ENCODE results near the gene ZFYVE19. TPM values are rescaled to one million over a fixed set of nuclear protein-coding genes. Genes with fewer than 3 reads are reported as not detected.

The ZFYVE19 gene
- total RNA-seq, 2 experiments from 2014 or later: 22.8 to 29.3 TPM

DNA sequence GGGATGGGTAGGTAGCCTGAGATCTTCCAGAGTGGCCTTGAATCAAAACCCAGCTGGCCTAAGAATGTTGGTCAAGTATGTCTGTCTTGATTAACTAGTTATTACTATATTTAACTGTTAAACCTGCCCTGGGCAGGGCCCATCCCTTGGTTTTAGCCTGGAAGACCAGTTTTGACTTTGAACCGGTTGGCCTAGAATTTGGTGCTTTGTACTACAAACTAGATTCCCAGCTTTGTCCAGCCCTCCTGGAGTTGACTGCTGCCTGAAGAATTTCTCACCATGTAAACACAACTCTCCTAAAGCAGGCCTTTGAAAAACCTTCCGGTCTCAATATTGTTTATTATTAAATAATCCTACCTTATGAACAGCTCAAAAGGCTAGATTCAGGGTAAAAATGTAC, 21.1 kb upstream of the ZFYVE19 start:
- Histone ChIP-seq H3K4me3 (ENCODE audit: low read depth, low read length, poor library complexity, severe bottlenecking) (no peak overlapping the region), H3K79me2 (ENCODE audit: insufficient read depth, low read depth, low read length) (no peaks in the 10 kb centered on the region), H3K27ac (ENCODE audit: low read depth, low read length, poor library complexity, severe bottlenecking) (no peak overlapping the region), H3K9me2 (ENCODE audit: insufficient read depth, low read length) (no peaks in the 10 kb centered on the region), H3K4me1 (ENCODE audit: insufficient read depth, low read length, poor library complexity, severe bottlenecking) (peaks cover 28% of the 10 kb centered on the region), H2AFZ (ENCODE audit: low read length) (no peak overlapping the region), H3K4me2 (ENCODE audit: low read length) (no peak overlapping the region), H3K36me3 (ENCODE audit: insufficient read depth, low read length) (no peaks in the 10 kb centered on the region), H4K20me1 (ENCODE audit: insufficient read depth, low read length) (no peaks in the 10 kb centered on the region; the same call in 1 of the 2 replicates), H3K9me3 (ENCODE audit: low read length) (no peaks in the 10 kb centered on the region)
- no peak for TF ChIP-seq CTCF (conservative IDR thresholded peaks at IDR 0.05; ENCODE audit: low read length)
- no peak for TF ChIP-seq EZH2phosphoT487 (IDR thresholded peaks at IDR 0.05; ENCODE audit: borderline replicate concordance, low read depth, low read length)
- intact Hi-C loops (cut with micrococcal nuclease; ENCODE audit: unreplicated experiment): loop anchor here (10.0 kb wide), 1 partner anchor 271 kb away; no protein-coding TSS in a partner anchor
- ChIA-PET POLR2A (interaction anchor here (1.0 to 2.5 kb wide), 6 partner anchors 9 to 74 kb away, joined by 3 to 9 read pairs (median 4); partner anchors contain the start of gene C15orf62), CTCF (ENCODE audit: unreplicated experiment) (interaction anchor here (0.8 kb wide), 2 partner anchors 39 kb away, joined by 3 read pairs; no protein-coding TSS in a partner anchor)
- no peak for DNase-seq (ENCODE audit: low spot score)
- no TSS peak for BruUV-seq (replicated peaks)

DNA sequence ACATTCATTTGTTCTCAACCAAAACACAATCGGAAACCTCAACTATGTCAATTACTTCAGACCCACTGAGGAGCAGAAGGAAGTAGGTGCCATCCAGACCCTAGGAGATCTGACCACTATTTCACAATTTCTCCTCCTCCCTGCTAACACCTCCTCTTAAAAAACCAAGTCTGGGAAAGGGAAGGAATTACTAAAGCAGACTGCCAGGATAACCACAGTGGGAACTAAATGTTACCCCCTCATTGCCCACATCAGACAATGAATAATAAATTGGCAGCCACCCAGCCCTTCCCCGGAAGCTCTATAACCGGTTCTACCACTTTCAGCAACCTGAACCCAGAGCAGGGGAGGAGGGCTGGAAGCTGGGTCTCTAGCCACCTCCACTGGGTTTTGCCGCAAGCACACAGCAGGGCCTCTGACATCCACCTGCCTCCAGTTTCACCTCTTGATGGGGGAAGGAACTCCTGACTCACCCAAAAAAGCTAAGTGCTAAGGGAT, 19.5 kb upstream of the ZFYVE19 start:
- peaks cover 26% of the 10 kb centered on the region for H3K4me1 ChIP-seq (ENCODE audit: insufficient read depth, low read length, poor library complexity, severe bottlenecking)
- no peaks in the 10 kb centered on the region; the same call in 1 of the 2 replicates for H4K20me1 ChIP-seq (ENCODE audit: insufficient read depth, low read length)
- H3K9me2 ChIP-seq (ENCODE audit: insufficient read depth, low read length): no peaks in the 10 kb centered on the region
- BruUV-seq (replicated peaks): no TSS peak
- ChIA-PET POLR2A (interaction anchor here (0.6 to 2.5 kb wide), 3 partner anchors 14 to 141 kb away, joined by 6 to 8 read pairs (median 7); no protein-coding TSS in a partner anchor), CTCF (ENCODE audit: unreplicated experiment) (no interaction called here)
- no peak overlapping the region for H3K4me3 ChIP-seq (ENCODE audit: low read depth, low read length, poor library complexity, severe bottlenecking)
- TF ChIP-seq EZH2phosphoT487 (IDR thresholded peaks at IDR 0.05; ENCODE audit: borderline replicate concordance, low read depth, low read length) (no peak), CTCF (conservative IDR thresholded peaks at IDR 0.05; ENCODE audit: low read length) (no peak)
- no peak overlapping the region for H3K27ac ChIP-seq (ENCODE audit: low read depth, low read length, poor library complexity, severe bottlenecking)
- H3K9me3 ChIP-seq (ENCODE audit: low read length): no peaks in the 10 kb centered on the region
- peak; percentile 19 for DNase-seq (ENCODE audit: low spot score)
- intact Hi-C loops (cut with micrococcal nuclease; ENCODE audit: unreplicated experiment): loop anchor here (10.0 kb wide), 1 partner anchor 273 kb away; no protein-coding TSS in a partner anchor
- no peak overlapping the region for H2AFZ ChIP-seq (ENCODE audit: low read length)
- no peaks in the 10 kb centered on the region for H3K36me3 ChIP-seq (ENCODE audit: insufficient read depth, low read length)
- H3K79me2 ChIP-seq (ENCODE audit: insufficient read depth, low read depth, low read length): no peaks in the 10 kb centered on the region
- peak overlapping the region; percentile 34; the same call in 1 of the 2 replicates for H3K4me2 ChIP-seq (ENCODE audit: low read length)

DNA sequence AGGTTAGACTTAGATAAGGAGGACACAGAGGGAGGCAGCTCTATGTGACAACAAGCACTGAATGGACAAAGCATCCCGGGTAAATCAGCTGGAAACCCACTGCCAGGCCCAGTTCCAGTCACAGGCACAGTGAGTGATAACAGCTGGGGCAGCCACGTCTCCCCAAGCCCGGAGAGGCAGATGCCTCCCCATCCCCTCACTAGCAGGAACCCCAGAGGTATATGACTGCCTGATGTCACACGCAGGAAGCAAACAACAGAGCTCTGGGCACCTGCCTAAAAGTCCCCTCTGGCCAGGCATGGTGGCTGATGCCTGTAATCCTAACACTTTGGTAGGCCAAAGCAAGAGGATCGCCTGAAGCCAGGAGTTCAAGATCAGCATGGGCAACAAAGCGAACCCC, 18.9 kb upstream of the ZFYVE19 start:
- no peak for DNase-seq (ENCODE audit: low spot score)
- Histone ChIP-seq H3K36me3 (ENCODE audit: insufficient read depth, low read length) (no peaks in the 10 kb centered on the region), H2AFZ (ENCODE audit: low read length) (no peak overlapping the region), H3K9me3 (ENCODE audit: low read length) (no peaks in the 10 kb centered on the region), H4K20me1 (ENCODE audit: insufficient read depth, low read length) (no peaks in the 10 kb centered on the region; the same call in 1 of the 2 replicates), H3K79me2 (ENCODE audit: insufficient read depth, low read depth, low read length) (no peaks in the 10 kb centered on the region), H3K27ac (ENCODE audit: low read depth, low read length, poor library complexity, severe bottlenecking) (no peak overlapping the region), H3K9me2 (ENCODE audit: insufficient read depth, low read length) (no peaks in the 10 kb centered on the region), H3K4me2 (ENCODE audit: low read length) (0 out of 2 replicates have a peak overlapping the region, but pooled peaks have one; percentile 34), H3K4me1 (ENCODE audit: insufficient read depth, low read length, poor library complexity, severe bottlenecking) (peaks cover 21% of the 10 kb centered on the region), H3K4me3 (ENCODE audit: low read depth, low read length, poor library complexity, severe bottlenecking) (no peak overlapping the region)
- TF ChIP-seq EZH2phosphoT487 (IDR thresholded peaks at IDR 0.05; ENCODE audit: borderline replicate concordance, low read depth, low read length): no peak
- no peak for TF ChIP-seq CTCF (conservative IDR thresholded peaks at IDR 0.05; ENCODE audit: low read length)
- BruUV-seq (replicated peaks): no TSS peak
- POLR2A ChIA-PET: interaction anchor here (1.3 to 2.5 kb wide), 3 partner anchors 14 to 41 kb away, joined by 4 to 7 read pairs (median 6); partner anchors contain the start of gene C15orf62
- intact Hi-C loops (cut with micrococcal nuclease; ENCODE audit: unreplicated experiment): loop anchor here (10.0 kb wide), 1 partner anchor 273 kb away; no protein-coding TSS in a partner anchor
- CTCF ChIA-PET (ENCODE audit: unreplicated experiment): no interaction called here

All from OCI-LY7 (cell line).